GM19239 (cell line): Measurements from ENCODE around the gene ZNF100.
"Not testable (repeated sequence)": the region's sequence is repeated elsewhere in the genome, so short reads cannot be mapped to it uniquely, and the experiment has no call there.

Source experiments
- DNase-seq: peaks from one replicate; pipeline ENCODE4 v3.0.0; 2011; ENCODE audit warnings: low spot score; ENCODE audit not compliant: insufficient read length
- FAIRE-seq: peaks from 2 replicates; lab custom pipeline; 2011; peaks lifted over from hg19 to GRCh38; lab: Jason Lieb, UNC

ZNF100 gene

GRCh38 chr19:21767065-21767800, at the start of gene ZNF100:
ZNF100 (minus strand) TSS chr19:21767579; CDS start chr19:21767429, 150 bp downstream.
- peak; percentile 43 for DNase-seq
- peak; percentile 97 for FAIRE-seq

- FAIRE-seq (no peak), DNase-seq (no peak)
Measured at GRCh38 chr19:21812448-21812847, 45.1 kb upstream of the ZNF100 start.

- DNase-seq, FAIRE-seq: not testable (repeated sequence)
Measured at GRCh38 chr19:21808400-21809000, 41.1 kb upstream of the ZNF100 start.

GRCh38 chr19:21789466-21790085, 22.2 kb upstream of the ZNF100 start:
- FAIRE-seq (no peak), DNase-seq (no peak)

GRCh38 chr19:21786936-21787335, 19.6 kb upstream of the ZNF100 start:
- DNase-seq (no peak), FAIRE-seq (no peak)

- not testable (repeated sequence) for FAIRE-seq, DNase-seq
Measured at GRCh38 chr19:21775792-21776191, 8.4 kb upstream of the ZNF100 start.

- not testable (repeated sequence) for FAIRE-seq, DNase-seq
Measured at GRCh38 chr19:21766705-21767064, 694 bp downstream of the ZNF100 start.

- FAIRE-seq = no peak
- no peak for DNase-seq
Measured at GRCh38 chr19:21765151-21765550, 2.2 kb downstream of the ZNF100 start.

- DNase-seq, FAIRE-seq: not testable (repeated sequence)
Measured at GRCh38 chr19:21761547-21761946, 5.8 kb downstream of the ZNF100 start.

GRCh38 chr19:21758296-21758695, 9.1 kb downstream of the ZNF100 start:
- no peak for DNase-seq
- no peak for FAIRE-seq

- not testable (repeated sequence) for FAIRE-seq, DNase-seq
Measured at GRCh38 chr19:21755555-21755954, 11.8 kb downstream of the ZNF100 start.

- DNase-seq = no peak
- FAIRE-seq = no peak
Measured at GRCh38 chr19:21751384-21751783, 16.0 kb downstream of the ZNF100 start.

GRCh38 chr19:21750586-21751128, 16.7 kb downstream of the ZNF100 start:
- no peak for DNase-seq
- no peak for FAIRE-seq

GRCh38 chr19:21749090-21749489, 18.3 kb downstream of the ZNF100 start:
- DNase-seq (no peak), FAIRE-seq (no peak)

- DNase-seq (no peak), FAIRE-seq (no peak)
Measured at GRCh38 chr19:21748088-21748487, 19.3 kb downstream of the ZNF100 start.

- FAIRE-seq = no peak
Measured at GRCh38 chr19:21740559-21740958, 26.8 kb downstream of the ZNF100 start.

GRCh38 chr19:21726942-21727747, 40.2 kb downstream of the ZNF100 start:
- DNase-seq, FAIRE-seq: not testable (repeated sequence)

More at GRCh38 chr19:21740559-21740958, 26.8 kb downstream of the ZNF100 start:
- no peak for DNase-seq

- no peak for FAIRE-seq
- no peak for DNase-seq
Measured at GRCh38 chr19:21713761-21714160, 53.6 kb downstream of the ZNF100 start.

GRCh38 chr19:21709464-21709863, 57.9 kb downstream of the ZNF100 start:
- no peak for FAIRE-seq
- DNase-seq = no peak

GRCh38 chr19:21707878-21708277, 59.5 kb downstream of the ZNF100 start:
- not testable (repeated sequence) for FAIRE-seq, DNase-seq
